ENCODE measurements around the gene PTH2R.
"Not testable (repeated sequence)": the region's sequence is repeated elsewhere in the genome, so short reads cannot be mapped to it uniquely, and the experiment has no call there.

PTH2R gene

DNA sequence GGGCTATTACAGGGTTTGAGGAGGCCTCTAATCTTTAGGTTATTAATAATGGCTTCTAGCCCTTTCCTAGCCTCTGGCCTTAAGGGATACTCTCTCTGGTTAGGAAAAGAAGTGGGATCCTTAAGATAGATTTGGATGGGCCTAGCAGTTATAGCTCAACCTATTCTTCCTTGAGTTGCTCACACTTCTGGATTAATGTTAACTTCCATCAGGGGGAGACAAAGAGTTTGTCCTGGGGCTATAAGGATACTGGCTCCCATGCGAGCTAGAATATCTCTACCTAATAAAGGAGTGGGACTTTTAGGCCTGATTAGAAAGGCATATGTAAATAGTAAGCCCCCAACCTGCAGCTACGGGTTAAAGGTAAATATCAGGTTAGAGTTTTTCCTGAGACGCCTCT is 14.3 kb upstream of the PTH2R start:
- in situ Hi-C loops (cut with HindIII; ENCODE audit: low sequenced_read_pairs), result no loop called here
- H3K4me3 ChIP-seq (ENCODE audit: low read depth, low read length), result no peak overlapping the region
- no peak for DNase-seq (ENCODE audit: low read depth)
- TF ChIP-seq, protein P1, sequence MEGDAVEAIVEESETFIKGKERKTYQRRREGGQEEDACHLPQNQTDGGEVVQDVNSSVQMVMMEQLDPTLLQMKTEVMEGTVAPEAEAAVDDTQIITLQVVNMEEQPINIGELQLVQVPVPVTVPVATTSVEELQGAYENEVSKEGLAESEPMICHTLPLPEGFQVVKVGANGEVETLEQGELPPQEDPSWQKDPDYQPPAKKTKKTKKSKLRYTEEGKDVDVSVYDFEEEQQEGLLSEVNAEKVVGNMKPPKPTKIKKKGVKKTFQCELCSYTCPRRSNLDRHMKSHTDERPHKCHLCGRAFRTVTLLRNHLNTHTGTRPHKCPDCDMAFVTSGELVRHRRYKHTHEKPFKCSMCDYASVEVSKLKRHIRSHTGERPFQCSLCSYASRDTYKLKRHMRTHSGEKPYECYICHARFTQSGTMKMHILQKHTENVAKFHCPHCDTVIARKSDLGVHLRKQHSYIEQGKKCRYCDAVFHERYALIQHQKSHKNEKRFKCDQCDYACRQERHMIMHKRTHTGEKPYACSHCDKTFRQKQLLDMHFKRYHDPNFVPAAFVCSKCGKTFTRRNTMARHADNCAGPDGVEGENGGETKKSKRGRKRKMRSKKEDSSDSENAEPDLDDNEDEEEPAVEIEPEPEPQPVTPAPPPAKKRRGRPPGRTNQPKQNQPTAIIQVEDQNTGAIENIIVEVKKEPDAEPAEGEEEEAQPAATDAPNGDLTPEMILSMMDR (IDR thresholded peaks at IDR 0.05; ENCODE audit: low read depth, low read length, missing control alignments), result peak; percentile 21

DNA sequence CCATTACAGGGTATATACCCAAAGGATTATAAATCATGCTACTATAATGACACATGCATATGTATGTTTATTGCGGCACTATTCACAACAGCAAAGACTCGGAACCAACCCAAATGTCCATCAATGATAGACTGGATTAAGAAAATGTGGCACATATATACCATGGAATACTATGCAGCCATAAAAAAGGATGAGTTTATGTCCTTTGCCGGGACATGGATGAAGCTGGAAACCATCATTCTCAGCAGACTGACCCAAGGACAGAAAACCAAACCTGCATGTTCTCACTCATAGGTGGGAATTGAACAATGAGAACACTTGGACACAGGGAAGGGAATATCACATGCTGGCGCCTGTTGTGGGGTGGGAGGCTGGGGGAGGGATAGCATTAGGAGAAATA is 9.8 kb upstream of the PTH2R start:
- DNase-seq (ENCODE audit: low read depth); in situ Hi-C loops (cut with HindIII; ENCODE audit: low sequenced_read_pairs); H3K4me3 ChIP-seq (ENCODE audit: low read depth, low read length): not testable (repeated sequence)

DNA sequence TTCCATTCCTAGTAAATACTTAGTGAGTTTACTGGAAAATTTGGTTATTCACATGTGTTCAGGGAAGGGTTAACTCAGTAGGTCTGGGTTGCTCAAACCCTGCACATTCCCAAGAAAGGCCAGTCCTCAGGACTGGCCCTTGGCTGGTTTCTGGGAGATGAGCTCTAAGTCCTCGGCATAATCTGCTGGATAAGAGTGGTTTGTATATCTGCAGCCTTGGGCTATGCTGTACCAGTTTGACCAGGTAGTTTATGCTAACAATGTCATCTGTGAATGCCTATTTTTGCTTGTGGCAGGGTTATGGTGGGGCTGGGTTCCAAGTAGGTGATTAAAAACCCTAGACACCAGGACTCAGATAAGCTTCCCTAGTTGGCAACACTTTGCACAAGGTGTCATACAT is 7.4 kb upstream of the PTH2R start:
- no peak overlapping the region for H3K4me3 ChIP-seq (ENCODE audit: low read depth, low read length)
- in situ Hi-C loops (cut with HindIII; ENCODE audit: low sequenced_read_pairs), result no loop called here
- no peak for DNase-seq (ENCODE audit: low read depth)
- TF ChIP-seq, protein P1 (IDR thresholded peaks at IDR 0.05; ENCODE audit: low read depth, low read length, missing control alignments), result no peak

DNA sequence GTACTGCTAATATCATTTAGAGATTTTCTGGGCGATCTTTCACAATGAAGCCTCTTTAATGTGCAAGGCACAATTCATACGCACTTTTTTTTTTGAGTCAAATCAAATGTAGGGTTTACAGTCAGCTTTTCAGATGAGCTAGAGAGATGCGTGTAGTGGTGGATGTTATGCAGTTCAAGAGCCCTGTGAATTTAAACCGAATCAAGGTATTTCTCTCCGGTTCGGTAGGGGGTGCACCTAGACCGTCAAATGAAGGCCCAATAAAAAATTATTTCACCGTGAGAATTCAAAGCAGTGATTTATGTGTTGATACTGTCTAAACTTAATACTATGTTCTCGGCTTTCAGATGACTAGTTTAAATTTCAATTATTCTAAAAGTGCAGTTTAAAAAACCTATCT is 1.1 kb downstream of the PTH2R start:
- TF ChIP-seq, protein P1 (IDR thresholded peaks at IDR 0.05; ENCODE audit: low read depth, low read length, missing control alignments), result peak; percentile 32
- in situ Hi-C loops (cut with HindIII; ENCODE audit: low sequenced_read_pairs), result no loop called here
- DNase-seq (ENCODE audit: low read depth), result no peak
- no peak overlapping the region for H3K4me3 ChIP-seq (ENCODE audit: low read depth, low read length)

DNA sequence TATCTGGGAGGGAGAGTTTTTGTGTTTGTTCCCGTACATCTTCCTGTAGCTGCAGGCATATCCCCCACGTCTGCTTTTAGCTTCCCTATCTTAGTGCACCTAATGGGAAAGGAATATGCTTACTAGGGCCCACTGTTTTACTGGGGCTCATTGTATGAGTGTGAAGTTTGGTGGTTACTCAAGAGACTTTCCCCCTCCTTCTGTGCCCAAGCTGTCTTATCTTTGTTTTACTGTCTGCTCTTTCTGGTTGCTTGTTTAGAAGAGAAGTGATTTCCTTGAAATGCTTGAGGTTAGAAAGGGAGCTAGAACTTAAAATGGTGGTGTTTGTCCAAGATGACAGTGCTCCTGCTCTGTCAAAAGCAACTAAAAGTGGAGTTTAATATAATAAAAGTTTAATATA is 7.3 kb downstream of the PTH2R start:
- no peak for DNase-seq (ENCODE audit: low read depth)
- TF ChIP-seq, protein P1 (IDR thresholded peaks at IDR 0.05; ENCODE audit: low read depth, low read length, missing control alignments), result no peak
- in situ Hi-C loops (cut with HindIII; ENCODE audit: low sequenced_read_pairs), result no loop called here
- no peak overlapping the region for H3K4me3 ChIP-seq (ENCODE audit: low read depth, low read length)

DNA sequence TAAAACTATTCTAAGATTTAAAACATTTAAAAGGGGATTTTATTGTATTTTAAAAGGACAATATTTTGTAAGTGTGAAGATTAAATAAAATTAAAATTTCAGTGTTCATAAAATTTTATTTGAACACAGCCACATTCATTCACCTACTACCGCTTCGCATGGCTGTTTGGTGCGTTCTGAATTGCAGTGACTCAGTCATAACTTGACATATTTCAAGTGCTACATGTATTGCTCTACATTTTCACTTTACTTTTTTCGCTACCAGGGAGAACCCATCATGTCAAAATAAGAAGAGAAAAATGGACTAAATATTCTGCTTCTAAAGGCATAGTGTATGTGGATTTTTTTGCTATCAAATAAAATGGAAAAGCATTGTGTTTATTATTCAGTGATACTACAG is 8.7 kb downstream of the PTH2R start:
- no peak overlapping the region for H3K4me3 ChIP-seq (ENCODE audit: low read depth, low read length)
- in situ Hi-C loops (cut with HindIII; ENCODE audit: low sequenced_read_pairs), result no loop called here
- TF ChIP-seq, protein P1 (IDR thresholded peaks at IDR 0.05; ENCODE audit: low read depth, low read length, missing control alignments), result no peak
- no peak for DNase-seq (ENCODE audit: low read depth)

DNA sequence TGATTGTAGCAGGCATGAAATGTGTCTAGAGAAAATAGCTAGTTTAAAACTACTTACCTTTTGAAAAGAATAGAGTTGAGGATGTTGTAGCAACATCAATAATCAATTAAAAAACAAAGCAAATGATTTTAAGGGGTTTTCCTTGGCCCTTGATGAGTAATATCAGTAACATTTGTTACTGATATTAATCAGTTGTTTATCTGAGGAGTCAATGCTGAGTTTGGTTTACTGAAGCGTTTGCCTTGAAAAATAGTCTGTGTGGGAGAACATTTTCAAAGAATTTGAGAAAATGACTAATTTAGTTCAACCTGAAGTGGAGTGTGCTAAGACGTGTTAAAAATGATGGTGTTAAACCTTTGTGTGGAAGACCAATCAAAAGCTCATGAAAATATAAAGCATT is 9.3 kb downstream of the PTH2R start:
- DNase-seq (ENCODE audit: low read depth), result no peak
- in situ Hi-C loops (cut with HindIII; ENCODE audit: low sequenced_read_pairs), result no loop called here
- no peak overlapping the region for H3K4me3 ChIP-seq (ENCODE audit: low read depth, low read length)
- TF ChIP-seq, protein P1 (IDR thresholded peaks at IDR 0.05; ENCODE audit: low read depth, low read length, missing control alignments), result no peak

All from astrocyte of the cerebellum (primary cell).